ENCODE data around the gene HSD17B2.

The HSD17B2 gene

GRCh38 chr16:82116535-82116934 is 81.5 kb downstream of the HSD17B2 start:
- TF ChIP-seq ZBTB7A (IDR thresholded peaks at IDR 0.05; ENCODE audit: low read depth) (no peak), REST (IDR thresholded peaks at IDR 0.05; ENCODE audit: low read depth) (no peak), EP300 (IDR thresholded peaks at IDR 0.05; ENCODE audit: borderline replicate concordance) (no peak), NFIC (IDR thresholded peaks at IDR 0.05) (no peak), CREB1 (IDR thresholded peaks at IDR 0.05; ENCODE audit: low read depth) (no peak), FOXM1 (IDR thresholded peaks at IDR 0.05; ENCODE audit: borderline replicate concordance, low read depth) (no peak), EGR1 (IDR thresholded peaks at IDR 0.05) (no peak), TCF12 (IDR thresholded peaks at IDR 0.05; ENCODE audit: low read depth) (no peak), TEAD4 (IDR thresholded peaks at IDR 0.05) (no peak), CEBPB (IDR thresholded peaks at IDR 0.05) (no peak), USF1 (IDR thresholded peaks at IDR 0.05) (no peak), TAF1 (IDR thresholded peaks at IDR 0.05; ENCODE audit: low read depth) (no peak), RAD21 (IDR thresholded peaks at IDR 0.05; ENCODE audit: low read depth) (no peak), YY1 (IDR thresholded peaks at IDR 0.05; ENCODE audit: low read depth) (no peak), MAX (IDR thresholded peaks at IDR 0.05) (no peak)

GRCh38 chr16:82118749-82119148 is 83.7 kb downstream of the HSD17B2 start:
- TF ChIP-seq FOXM1 (IDR thresholded peaks at IDR 0.05; ENCODE audit: borderline replicate concordance, low read depth) (no peak), NFIC (IDR thresholded peaks at IDR 0.05) (no peak), MAX (IDR thresholded peaks at IDR 0.05) (no peak), REST (IDR thresholded peaks at IDR 0.05; ENCODE audit: low read depth) (no peak)

- TF ChIP-seq CREB1 (IDR thresholded peaks at IDR 0.05; ENCODE audit: low read depth) (no peak), YY1 (IDR thresholded peaks at IDR 0.05; ENCODE audit: low read depth) (no peak), RAD21 (IDR thresholded peaks at IDR 0.05; ENCODE audit: low read depth) (no peak), TEAD4 (IDR thresholded peaks at IDR 0.05) (no peak), TCF12 (IDR thresholded peaks at IDR 0.05; ENCODE audit: low read depth) (no peak), NFIC (IDR thresholded peaks at IDR 0.05) (no peak), USF1 (IDR thresholded peaks at IDR 0.05) (no peak), REST (IDR thresholded peaks at IDR 0.05; ENCODE audit: low read depth) (no peak), FOXM1 (IDR thresholded peaks at IDR 0.05; ENCODE audit: borderline replicate concordance, low read depth) (no peak), TAF1 (IDR thresholded peaks at IDR 0.05; ENCODE audit: low read depth) (no peak), CEBPB (IDR thresholded peaks at IDR 0.05) (no peak), ZBTB7A (IDR thresholded peaks at IDR 0.05; ENCODE audit: low read depth) (no peak), EP300 (IDR thresholded peaks at IDR 0.05; ENCODE audit: borderline replicate concordance) (no peak), MAX (IDR thresholded peaks at IDR 0.05) (no peak), EGR1 (IDR thresholded peaks at IDR 0.05) (no peak)
These were observed 84.4 kb downstream of the HSD17B2 start for GRCh38 chr16:82119405-82119804.

GRCh38 chr16:82124651-82125050 is 89.6 kb downstream of the HSD17B2 start:
- no peak for TF ChIP-seq YY1 (IDR thresholded peaks at IDR 0.05; ENCODE audit: low read depth)
- no peak for TF ChIP-seq EGR1 (IDR thresholded peaks at IDR 0.05)
- TF ChIP-seq REST (IDR thresholded peaks at IDR 0.05; ENCODE audit: low read depth), result no peak
- no peak for TF ChIP-seq TEAD4 (IDR thresholded peaks at IDR 0.05)
- TF ChIP-seq RAD21 (IDR thresholded peaks at IDR 0.05; ENCODE audit: low read depth), result no peak
- TF ChIP-seq EP300 (IDR thresholded peaks at IDR 0.05; ENCODE audit: borderline replicate concordance), result no peak
- TF ChIP-seq MAX (IDR thresholded peaks at IDR 0.05), result no peak
- TF ChIP-seq TAF1 (IDR thresholded peaks at IDR 0.05; ENCODE audit: low read depth), result no peak
- no peak for TF ChIP-seq NFIC (IDR thresholded peaks at IDR 0.05)
- TF ChIP-seq CEBPB (IDR thresholded peaks at IDR 0.05), result no peak
- no peak for TF ChIP-seq FOXM1 (IDR thresholded peaks at IDR 0.05; ENCODE audit: borderline replicate concordance, low read depth)
- no peak for TF ChIP-seq TCF12 (IDR thresholded peaks at IDR 0.05; ENCODE audit: low read depth)
- TF ChIP-seq USF1 (IDR thresholded peaks at IDR 0.05), result no peak
- no peak for TF ChIP-seq ZBTB7A (IDR thresholded peaks at IDR 0.05; ENCODE audit: low read depth)
- no peak for TF ChIP-seq CREB1 (IDR thresholded peaks at IDR 0.05; ENCODE audit: low read depth)
